K562 (cell line): Measurements from ENCODE around the gene ZER1. TPM values are rescaled to one million over a fixed set of nuclear protein-coding genes. Genes with fewer than 3 reads are reported as not detected.
A peak's percentile ranks its signal among the peaks of the same experiment; 100 is the strongest.

Source experiments
- ADNP ChIP-seq: fragments of 200-800 bp; sonication (Bioruptor generic); IDR thresholded peaks from 2 replicates; pipeline ENCODE4 v1.6.1; 2016; ENCODE audit warnings: missing genetic modification characterization, missing compliant biosample characterization
- ARHGAP35 ChIP-seq: fragments of 450-650 bp; IDR thresholded peaks from 2 replicates; pipeline ENCODE4 v1.6.1; 2018; ENCODE audit not compliant: partially characterized antibody
- BRD9 ChIP-seq: fragments of 450-650 bp; IDR thresholded peaks from 2 replicates; pipeline ENCODE4 v1.6.1; 2018; ENCODE audit warnings: low read depth; ENCODE audit not compliant: partially characterized antibody
- CCNT2 ChIP-seq: IDR thresholded peaks from 2 replicates; pipeline ENCODE4 v1.6.1; 2011; ENCODE audit warnings: borderline replicate concordance, low read depth, mild to moderate bottlenecking, moderate library complexity, mixed read lengths, low read length; ENCODE audit not compliant: insufficient read length; ENCODE audit errors: extremely low read depth
- CHCHD3 ChIP-seq: fragments of 250-450 bp; sonication (Bioruptor Pico); IDR thresholded peaks from 2 replicates; pipeline ENCODE4 v2.1.2; 2022; ENCODE audit warnings: mild to moderate bottlenecking
- DEAF1 ChIP-seq: fragments of 450-650 bp; formaldehyde crosslinking; IDR thresholded peaks from 2 replicates; pipeline ENCODE4 v1.4.0; 2020; ENCODE audit warnings: mild to moderate bottlenecking, moderate library complexity
- EZH2 ChIP-seq: IDR thresholded peaks from 2 replicates; pipeline ENCODE4 v1.6.1; 2012; ENCODE audit warnings: low read depth, mild to moderate bottlenecking, inconsistent platforms, low read length, borderline replicate concordance
- HDAC3 ChIP-seq: fragments of 450-650 bp; IDR thresholded peaks from 2 replicates; pipeline ENCODE4 v1.6.1; 2018; ENCODE audit warnings: borderline replicate concordance, mild to moderate bottlenecking, moderate library complexity; ENCODE audit not compliant: partially characterized antibody
- PBX2 ChIP-seq, 2 experiments: IDR thresholded peaks in 1 of 2; conservative IDR thresholded peaks in 1 of 2; 2 replicates each; pipeline ENCODE4 v1.6.1; 2016; ENCODE audit warnings: low read depth in 2 of 2, mild to moderate bottlenecking in 1 of 2, missing compliant biosample characterization in 1 of 2, missing genetic modification characterization in 1 of 2, moderate library complexity in 1 of 2
- PPARD ChIP-seq: fragments of 250-450 bp; sonication (Bioruptor Pico); IDR thresholded peaks from 2 replicates; pipeline ENCODE4 v1.8.0; 2022; ENCODE audit warnings: inconsistent platforms, mild to moderate bottlenecking, moderate library complexity
- SLC30A9 ChIP-seq: fragments of 250-450 bp; sonication (Bioruptor Pico); IDR thresholded peaks from 2 replicates; pipeline ENCODE4 v1.8.0; 2022; ENCODE audit warnings: mild to moderate bottlenecking, moderate library complexity
- THRA ChIP-seq: fragments of 450-650 bp; IDR thresholded peaks from 2 replicates; pipeline ENCODE4 v1.6.1; 2017; ENCODE audit warnings: mild to moderate bottlenecking, moderate library complexity
- ZNF124 ChIP-seq: sonication (generic); formaldehyde crosslinking; IDR thresholded peaks from 2 replicates; pipeline ENCODE4 v1.8.1; 2022; ENCODE audit warnings: missing genetic modification reagents
- ZNF175 ChIP-seq: fragments of 200-800 bp; sonication (Bioruptor generic); IDR thresholded peaks from 2 replicates; pipeline ENCODE4 v1.6.1; 2016; ENCODE audit warnings: low read depth, mild to moderate bottlenecking, missing genetic modification characterization, missing compliant biosample characterization
- ZNF347 ChIP-seq: fragments of 450-650 bp; formaldehyde crosslinking; IDR thresholded peaks from 2 replicates; pipeline ENCODE4 v1.4.0; 2020; ENCODE audit warnings: low read depth, mild to moderate bottlenecking, moderate library complexity
- ZNF785 ChIP-seq: fragments of 250-450 bp; sonication (Bioruptor Pico); IDR thresholded peaks from 2 replicates; pipeline ENCODE4 v1.4.0; 2020; ENCODE audit warnings: mild to moderate bottlenecking
- polyA plus RNA-seq, 8 experiments: library from polyadenylated mRNA; depleted of rRNA in 4 of 8; stranded (reverse) in 5 of 8; unstranded in 3 of 8; fragments of >200 nt; fragmentation: Nextera tagmentation in 2 of 8; fragmentation: Illumina TruSeq in 1 of 8; extraction: Ambion mirVana in 2 of 8; extraction: Trizol in 1 of 8; gene quantifications; 2 replicates each; pipeline versions ENCODE4 v1.2.1 to v1.2.3, GENCODE V29; 2011 to 2014; ENCODE audit warnings: inconsistent platforms in 1 of 8, missing spikeins in 1 of 8
- total RNA-seq, 7 experiments: library from RNA; depleted of rRNA in 6 of 7; stranded (reverse); fragments of >200 nt in 6 of 7; fragmentation: Illumina TruSeq in 2 of 7; extraction: Trizol in 2 of 7; gene quantifications; 2 replicates each; pipeline versions ENCODE4 v1.2.1 to v1.2.3, GENCODE V29; 2011 to 2021; ENCODE audit warnings: low replicate concordance in 1 of 7
- TF ChIP-seq, protein P1 (sequence below): sonication (generic); formaldehyde crosslinking; IDR thresholded peaks from 2 replicates; pipeline ENCODE4 v1.8.1; 2023; ENCODE audit warnings: mild to moderate bottlenecking, missing genetic modification reagents
- TF ChIP-seq, protein P2 (sequence below): fragments of 250-450 bp; sonication (Bioruptor Pico); IDR thresholded peaks from 2 replicates; pipeline ENCODE4 v1.5.0; 2021

The ZER1 gene
- total and polyA plus RNA-seq, 9 of the 15 experiments (the other 6 are each of a cell fraction or from before 2014, with no cell fraction given) = 0.07 to 10.7 (median 6.2) TPM

DNA sequence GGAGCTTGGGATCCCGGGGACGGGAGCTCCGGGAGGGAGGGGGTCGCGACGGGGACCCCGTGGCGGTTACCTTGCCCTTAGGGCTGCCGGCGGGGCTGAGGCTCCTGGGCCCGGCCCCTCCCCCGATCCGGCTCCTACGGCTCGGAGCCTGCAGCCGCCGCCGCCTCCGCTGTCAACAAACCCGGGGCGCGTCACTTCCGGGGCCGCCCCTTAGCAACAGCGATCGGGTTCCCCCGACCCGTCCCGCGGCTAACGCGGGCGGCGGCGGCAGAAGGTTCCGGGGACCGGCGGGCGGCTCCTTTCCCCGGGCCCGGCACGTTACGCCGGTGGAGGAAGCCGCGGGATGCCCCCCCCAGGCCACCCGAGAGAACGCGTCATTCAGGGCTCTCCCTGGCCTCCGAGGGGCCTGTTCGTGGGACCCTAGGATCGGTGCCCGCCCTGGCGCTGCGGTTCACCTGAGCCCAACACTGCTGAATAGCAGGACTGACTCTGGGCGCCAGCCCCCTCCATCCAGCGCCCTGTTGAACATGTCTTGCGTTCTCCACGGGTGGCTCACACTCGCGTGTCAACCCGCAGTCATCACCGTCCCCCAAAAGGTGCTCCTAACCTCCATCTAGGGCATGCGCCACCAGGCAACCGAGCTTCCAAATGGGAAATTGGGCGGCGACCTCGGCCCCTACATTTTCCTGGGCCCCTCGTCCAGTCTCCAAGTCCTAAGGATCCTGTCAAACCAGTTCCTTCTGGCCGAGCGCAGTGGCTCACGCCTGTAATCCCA, at the start of gene ZER1 (continued):
- no peak for TF ChIP-seq SLC30A9 (CRISPR knock-in tag)
- TF ChIP-seq ZNF124 = no peak
- no peak for TF ChIP-seq ZNF175
- TF ChIP-seq ZNF347 (CRISPR knock-in tag) = no peak
- TF ChIP-seq ARHGAP35 = no peak
- 0 out of 2 replicates have a peak, but pooled peaks have one; percentile 5 for TF ChIP-seq DEAF1 (CRISPR knock-in tag)
- peak; percentile 3; the same call in 1 of the 2 replicates for TF ChIP-seq PBX2 (CRISPR knock-in tag; IDR thresholded peaks at IDR 0.05; ENCODE audit: low read depth)
- TF ChIP-seq PBX2 (tag; conservative IDR thresholded peaks at IDR 0.05; ENCODE audit: low read depth) = no peak
- TF ChIP-seq, protein P1, sequence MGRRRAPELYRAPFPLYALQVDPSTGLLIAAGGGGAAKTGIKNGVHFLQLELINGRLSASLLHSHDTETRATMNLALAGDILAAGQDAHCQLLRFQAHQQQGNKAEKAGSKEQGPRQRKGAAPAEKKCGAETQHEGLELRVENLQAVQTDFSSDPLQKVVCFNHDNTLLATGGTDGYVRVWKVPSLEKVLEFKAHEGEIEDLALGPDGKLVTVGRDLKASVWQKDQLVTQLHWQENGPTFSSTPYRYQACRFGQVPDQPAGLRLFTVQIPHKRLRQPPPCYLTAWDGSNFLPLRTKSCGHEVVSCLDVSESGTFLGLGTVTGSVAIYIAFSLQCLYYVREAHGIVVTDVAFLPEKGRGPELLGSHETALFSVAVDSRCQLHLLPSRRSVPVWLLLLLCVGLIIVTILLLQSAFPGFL (CRISPR knock-in tag) = no peak
- TF ChIP-seq EZH2 = no peak
- TF ChIP-seq ZNF785 (CRISPR knock-in tag) = no peak
- TF ChIP-seq THRA = no peak
- TF ChIP-seq BRD9 = no peak
- TF ChIP-seq CCNT2 = peak; percentile 98
- TF ChIP-seq, protein P2, sequence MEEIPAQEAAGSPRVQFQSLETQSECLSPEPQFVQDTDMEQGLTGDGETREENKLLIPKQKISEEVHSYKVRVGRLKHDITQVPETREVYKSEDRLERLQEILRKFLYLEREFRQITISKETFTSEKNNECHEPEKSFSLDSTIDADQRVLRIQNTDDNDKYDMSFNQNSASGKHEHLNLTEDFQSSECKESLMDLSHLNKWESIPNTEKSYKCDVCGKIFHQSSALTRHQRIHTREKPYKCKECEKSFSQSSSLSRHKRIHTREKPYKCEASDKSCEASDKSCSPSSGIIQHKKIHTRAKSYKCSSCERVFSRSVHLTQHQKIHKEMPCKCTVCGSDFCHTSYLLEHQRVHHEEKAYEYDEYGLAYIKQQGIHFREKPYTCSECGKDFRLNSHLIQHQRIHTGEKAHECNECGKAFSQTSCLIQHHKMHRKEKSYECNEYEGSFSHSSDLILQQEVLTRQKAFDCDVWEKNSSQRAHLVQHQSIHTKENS (CRISPR knock-in tag) = no peak
- no peak for TF ChIP-seq PPARD (CRISPR knock-in tag)
- TF ChIP-seq HDAC3 = no peak
- TF ChIP-seq ADNP = no peak
- no peak for TF ChIP-seq CHCHD3
